ENCODE results near the gene TOMM20. TPM values are rescaled to one million over a fixed set of nuclear protein-coding genes. Genes with fewer than 3 reads are reported as not detected.
A peak's percentile ranks its signal among the peaks of the same experiment; 100 is the strongest.

TOMM20 gene
- total and polyA plus RNA-seq, 4 experiments from 2014 or later: 64.4 to 108 (median 86.4) TPM

GRCh38 chr1:235106457-235106856, 22.2 kb downstream of the TOMM20 start:
- H3K4me1 ChIP-seq (ENCODE audit: insufficient read depth, low read length): peaks cover 42% of the 10 kb centered on the region

GRCh38 chr1:235105051-235106043, 23.3 kb downstream of the TOMM20 start:
- Histone ChIP-seq H3K27me3 (ENCODE audit: insufficient read depth, low read length) (no peaks in the 10 kb centered on the region), H3K4me3 (ENCODE audit: low read length in 2 of 2) (peak overlapping the region in 1 of 2 donors; percentile 39), H3K9me3 (ENCODE audit: control insufficient read depth in 1 of 2, low read length in 2 of 2) (no peaks in the 10 kb centered on the region), H3K27ac (ENCODE audit: low read depth, low read length) (peak overlapping the region; percentile 5), H3K4me1 (ENCODE audit: insufficient read depth, low read length) (peaks cover 42% of the 10 kb centered on the region), H3K36me3 (ENCODE audit: insufficient read depth, low read length) (peaks cover 21% of the 10 kb centered on the region)
- Mint-ChIP-seq H3K9me3 (peaks cover 0 to 2% (median 0%) of the 10 kb centered on the region in 8 donors), H3K4me1 (peaks cover 28 to 52% (median 38%) of the 10 kb centered on the region in 4 donors), H3K27ac (peak overlapping the region; percentile 81 to 96 (median 88)), H3K36me3 (peaks cover 27 to 36% of the 10 kb centered on the region in 2 donors), H3K27me3 (peaks cover 0 to 1% of the 10 kb centered on the region in 2 donors), H3K4me3 (peak overlapping the region; percentile 72 to 98 (median 86))
- ChIA-PET CTCF (ENCODE audit: partially characterized antibody) (interaction anchor here (0.6 to 8.0 kb wide), 34 partner anchors 12 to 677 kb away, joined by 3 to 75 read pairs (median 4); partner anchors contain the start of gene RBM34), POLR2A (ENCODE audit: partially characterized antibody) (interaction anchor here (0.6 to 2.0 kb wide), 8 partner anchors 14 to 504 kb away, joined by 3 to 11 read pairs (median 4); partner anchors contain the start of gene RBM34)
- intact Hi-C loops (cut with micrococcal nuclease): loop anchor here (2.0 kb wide), 3 partner anchors 55 to 677 kb away; partner anchors contain the start of gene RBM34
- peak in 4 of 5 donors; percentile 26 to 38 (median 34) for DNase-seq

More at GRCh38 chr1:235106457-235106856, 22.2 kb downstream of the TOMM20 start:
- Mint-ChIP-seq H3K4me3 (peak overlapping the region in 3 of 8 donors; percentile 26 to 73 (median 44)), H3K4me1 (peaks cover 28 to 48% (median 38%) of the 10 kb centered on the region in 4 donors), H3K27me3 (peaks cover 0 to 1% of the 10 kb centered on the region in 2 donors), H3K27ac (peak overlapping the region in 4 of 7 donors; percentile 14 to 79 (median 60)), H3K9me3 (peaks cover 0 to 2% (median 0%) of the 10 kb centered on the region in 8 donors), H3K36me3 (peaks cover 34 to 47% of the 10 kb centered on the region in 2 donors)
- no peak for DNase-seq
- ChIA-PET POLR2A (ENCODE audit: partially characterized antibody) (interaction anchor here (0.6 to 0.7 kb wide), 3 partner anchors 168 to 335 kb away, joined by 3 to 4 read pairs (median 3); no protein-coding TSS in a partner anchor), CTCF (ENCODE audit: partially characterized antibody) (interaction anchor here (0.7 to 8.0 kb wide), 15 partner anchors 11 to 676 kb away, joined by 3 to 75 read pairs (median 5); partner anchors contain the start of genes RBM34 and TOMM20)
- Histone ChIP-seq H3K36me3 (ENCODE audit: insufficient read depth, low read length) (peaks cover 30% of the 10 kb centered on the region), H3K27me3 (ENCODE audit: insufficient read depth, low read length) (no peaks in the 10 kb centered on the region), H3K4me3 (ENCODE audit: low read length in 2 of 2) (no peak overlapping the region), H3K9me3 (ENCODE audit: control insufficient read depth in 1 of 2, low read length in 2 of 2) (no peaks in the 10 kb centered on the region), H3K27ac (ENCODE audit: low read depth, low read length) (no peak overlapping the region)
- intact Hi-C loops (cut with micrococcal nuclease): no loop called here

GRCh38 chr1:235102993-235103411, 25.6 kb downstream of the TOMM20 start:
- intact Hi-C loops (cut with micrococcal nuclease): loop anchor here (1.0 to 5.0 kb wide), 2 partner anchors 26 to 234 kb away; no protein-coding TSS in a partner anchor
- peaks cover 0 to 2% (median 0%) of the 10 kb centered on the region in 8 donors for H3K9me3 Mint-ChIP-seq

GRCh38 chr1:235102259-235102582, 26.4 kb downstream of the TOMM20 start:
- Histone ChIP-seq H3K4me1 (ENCODE audit: insufficient read depth, low read length) (peaks cover 42% of the 10 kb centered on the region), H3K27ac (ENCODE audit: low read depth, low read length) (no peak overlapping the region), H3K36me3 (ENCODE audit: insufficient read depth, low read length) (no peaks in the 10 kb centered on the region), H3K27me3 (ENCODE audit: insufficient read depth, low read length) (no peaks in the 10 kb centered on the region), H3K9me3 (ENCODE audit: control insufficient read depth in 1 of 2, low read length in 2 of 2) (no peaks in the 10 kb centered on the region), H3K4me3 (ENCODE audit: low read length in 2 of 2) (no peak overlapping the region)
- DNase-seq: no peak
- POLR2A ChIA-PET (ENCODE audit: partially characterized antibody): interaction anchor here (2.4 kb wide), 1 partner anchor 59 kb away, joined by 7 read pairs; the partner anchor contains the start of gene RBM34
- Mint-ChIP-seq H3K4me3 (peak overlapping the region in 2 of 8 donors; percentile 28 to 44), H3K4me1 (peaks cover 25 to 51% (median 36%) of the 10 kb centered on the region in 4 donors), H3K36me3 (peaks cover 4 to 11% of the 10 kb centered on the region in 2 donors), H3K9me3 (peaks cover 0 to 2% (median 0%) of the 10 kb centered on the region in 8 donors), H3K27ac (peak overlapping the region in 5 of 7 donors; percentile 23 to 74 (median 62)), H3K27me3 (peaks cover 0 to 1% of the 10 kb centered on the region in 2 donors)
- intact Hi-C loops (cut with micrococcal nuclease): loop anchor here (5.0 kb wide), 1 partner anchor 235 kb away; no protein-coding TSS in a partner anchor
- CTCF ChIA-PET (ENCODE audit: partially characterized antibody): interaction anchor here (0.6 to 8.0 kb wide), 10 partner anchors 10 to 490 kb away, joined by 3 to 75 read pairs (median 4); no protein-coding TSS in a partner anchor

More at GRCh38 chr1:235102993-235103411, 25.6 kb downstream of the TOMM20 start:
- POLR2A ChIA-PET (ENCODE audit: partially characterized antibody): interaction anchor here (0.6 to 2.4 kb wide), 4 partner anchors 25 to 498 kb away, joined by 3 to 7 read pairs (median 4); partner anchors contain the start of genes IRF2BP2, RBM34 and TOMM20
- no peaks in the 10 kb centered on the region for H3K9me3 ChIP-seq (ENCODE audit: control insufficient read depth in 1 of 2, low read length in 2 of 2)
- CTCF ChIA-PET (ENCODE audit: partially characterized antibody): interaction anchor here (0.6 to 8.0 kb wide), 16 partner anchors 9 to 662 kb away, joined by 3 to 75 read pairs (median 4); no protein-coding TSS in a partner anchor
- Mint-ChIP-seq H3K27me3 (peaks cover 0 to 1% of the 10 kb centered on the region in 2 donors), H3K27ac (peak overlapping the region in 6 of 7 donors; percentile 57 to 86 (median 75)), H3K36me3 (peaks cover 11 to 17% of the 10 kb centered on the region in 2 donors), H3K4me3 (peak overlapping the region in 7 of 8 donors; percentile 2 to 75 (median 63)), H3K4me1 (peaks cover 27 to 52% (median 38%) of the 10 kb centered on the region in 4 donors)
- no peak overlapping the region for H3K4me3 ChIP-seq (ENCODE audit: low read length in 2 of 2)
- H3K27ac ChIP-seq (ENCODE audit: low read depth, low read length): no peak overlapping the region
- peak; percentile 57 to 68 (median 65) for DNase-seq
- H3K4me1 ChIP-seq (ENCODE audit: insufficient read depth, low read length): peaks cover 42% of the 10 kb centered on the region
- H3K27me3 ChIP-seq (ENCODE audit: insufficient read depth, low read length): no peaks in the 10 kb centered on the region
- H3K36me3 ChIP-seq (ENCODE audit: insufficient read depth, low read length): peaks cover under 1% of the 10 kb centered on the region

- Histone ChIP-seq H3K36me3 (ENCODE audit: insufficient read depth, low read length) (no peaks in the 10 kb centered on the region), H3K27ac (ENCODE audit: low read depth, low read length) (no peak overlapping the region), H3K4me1 (ENCODE audit: insufficient read depth, low read length) (peaks cover 42% of the 10 kb centered on the region), H3K9me3 (ENCODE audit: control insufficient read depth in 1 of 2, low read length in 2 of 2) (no peaks in the 10 kb centered on the region), H3K4me3 (ENCODE audit: low read length in 2 of 2) (no peak overlapping the region), H3K27me3 (ENCODE audit: insufficient read depth, low read length) (no peaks in the 10 kb centered on the region)
- Mint-ChIP-seq H3K4me1 (peaks cover 23 to 46% (median 32%) of the 10 kb centered on the region in 4 donors), H3K4me3 (peak overlapping the region in 3 of 8 donors; percentile 10 to 44 (median 28)), H3K36me3 (peaks cover 0 to 7% of the 10 kb centered on the region in 2 donors), H3K27me3 (peaks cover 0 to 1% of the 10 kb centered on the region in 2 donors), H3K9me3 (peaks cover 0 to 2% (median 0%) of the 10 kb centered on the region in 8 donors), H3K27ac (peak overlapping the region in 4 of 7 donors; percentile 23 to 74 (median 50))
- CTCF ChIA-PET (ENCODE audit: partially characterized antibody): interaction anchor here (1.1 to 8.0 kb wide), 5 partner anchors 9 to 324 kb away, joined by 4 to 75 read pairs (median 4); no protein-coding TSS in a partner anchor
- POLR2A ChIA-PET (ENCODE audit: partially characterized antibody): interaction anchor here (2.4 kb wide), 1 partner anchor 59 kb away, joined by 7 read pairs; the partner anchor contains the start of gene RBM34
- no peak for DNase-seq
- intact Hi-C loops (cut with micrococcal nuclease): loop anchor here (5.0 kb wide), 1 partner anchor 236 kb away; no protein-coding TSS in a partner anchor
Measured at GRCh38 chr1:235101558-235102258, 26.9 kb downstream of the TOMM20 start.

GRCh38 chr1:235100194-235100772, 28.4 kb downstream of the TOMM20 start:
- Mint-ChIP-seq H3K36me3 (peaks cover 0 to 7% of the 10 kb centered on the region in 2 donors), H3K4me1 (peaks cover 21 to 36% (median 27%) of the 10 kb centered on the region in 4 donors), H3K27me3 (peaks cover 0 to 1% of the 10 kb centered on the region in 2 donors), H3K4me3 (no peak overlapping the region), H3K9me3 (peaks cover 0 to 2% (median 0%) of the 10 kb centered on the region in 8 donors), H3K27ac (no peak overlapping the region)
- H3K27ac ChIP-seq (ENCODE audit: low read depth, low read length): no peak overlapping the region
- ChIA-PET CTCF (ENCODE audit: partially characterized antibody) (interaction anchor here (8.3 kb wide), 1 partner anchor 314 kb away, joined by 96 read pairs; no protein-coding TSS in a partner anchor), POLR2A (ENCODE audit: partially characterized antibody) (no interaction called here)
- no peaks in the 10 kb centered on the region for H3K36me3 ChIP-seq (ENCODE audit: insufficient read depth, low read length)
- peaks cover 36% of the 10 kb centered on the region for H3K4me1 ChIP-seq (ENCODE audit: insufficient read depth, low read length)
- no peaks in the 10 kb centered on the region for H3K27me3 ChIP-seq (ENCODE audit: insufficient read depth, low read length)
- no peak overlapping the region for H3K4me3 ChIP-seq (ENCODE audit: low read length in 2 of 2)
- no peaks in the 10 kb centered on the region for H3K9me3 ChIP-seq (ENCODE audit: control insufficient read depth in 1 of 2, low read length in 2 of 2)
- intact Hi-C loops (cut with micrococcal nuclease): loop anchor here (5.0 kb wide), 1 partner anchor 237 kb away; no protein-coding TSS in a partner anchor
- no peak for DNase-seq

Data from CD4-positive, alpha-beta memory T cell (primary cell).